HCT116 (cell line): ENCODE data around the gene OR13G1.

ENCODE experiments used
- CEBPB ChIP-seq: IDR thresholded peaks from 2 replicates; pipeline ENCODE4 v1.6.1; 2012; ENCODE audit warnings: low read depth
- CTCF ChIP-seq, 3 experiments: fragments of 200-600 bp in 1 of 3; sonication (generic) in 1 of 3; IDR thresholded peaks in 2 of 3; conservative IDR thresholded peaks in 1 of 3; 2 replicates each; pipeline ENCODE4 v1.5.1; 2012 to 2017; ENCODE audit warnings: low read depth in 2 of 3, low read length in 2 of 3, antibody characterized with exemption in 1 of 3, borderline replicate concordance in 1 of 3, control low read depth in 1 of 3, mild to moderate bottlenecking in 1 of 3, mixed read lengths in 1 of 3, mixed run types in 1 of 3, moderate library complexity in 1 of 3; ENCODE audit not compliant: insufficient read depth in 1 of 3
- EZH2 ChIP-seq: fragments of 200-600 bp; sonication (generic); IDR thresholded peaks from 2 replicates; pipeline ENCODE4 v1.6.1; 2017; ENCODE audit warnings: antibody characterized with exemption, mixed run types
- EZH2phosphoT487 ChIP-seq: fragments of 200-600 bp; IDR thresholded peaks from 2 replicates; pipeline ENCODE4 v1.6.1; 2018; ENCODE audit warnings: antibody characterized with exemption, borderline replicate concordance
- JUND ChIP-seq: IDR thresholded peaks from 2 replicates; pipeline ENCODE4 v1.6.1; 2012
- POLR2A ChIP-seq: IDR thresholded peaks from 2 replicates; pipeline ENCODE4 v1.7.0; 2011; ENCODE audit warnings: borderline replicate concordance; ENCODE audit not compliant: insufficient read depth, insufficient read length; ENCODE audit errors: extremely low read depth
- POLR2AphosphoS5 ChIP-seq: IDR thresholded peaks from 2 replicates; pipeline ENCODE4 v1.6.1; 2011; ENCODE audit warnings: mild to moderate bottlenecking, low read depth, low read length, moderate library complexity
- RAD21 ChIP-seq: IDR thresholded peaks from 2 replicates; pipeline ENCODE4 v1.6.1; 2012; ENCODE audit warnings: low read depth, mild to moderate bottlenecking
- REST ChIP-seq: IDR thresholded peaks from 2 replicates; pipeline ENCODE4 v1.6.1; 2012; ENCODE audit warnings: low read depth
- SIN3A ChIP-seq: IDR thresholded peaks from 2 replicates; pipeline ENCODE4 v1.6.1; 2012; ENCODE audit warnings: low read depth
- YY1 ChIP-seq: IDR thresholded peaks from 2 replicates; pipeline ENCODE4 v1.6.1; 2011; ENCODE audit warnings: low read length, low read depth, moderate library complexity, mild to moderate bottlenecking; ENCODE audit not compliant: insufficient replicate concordance; ENCODE audit errors: extremely low read depth
- ZFX ChIP-seq: fragments of 450-650 bp; IDR thresholded peaks from 2 replicates; pipeline ENCODE4 v1.6.1; 2017
- ZNF274 ChIP-seq: fragments of 200-500 bp; sonication (Bioruptor generic); IDR thresholded peaks from 2 replicates; pipeline ENCODE4 v1.6.1; 2014; ENCODE audit warnings: mild to moderate bottlenecking, low read depth, low read length, inconsistent platforms

GRCh38 chr1:247679639-247680038 is at the start of gene OR13G1:
- no peak for TF ChIP-seq CTCF (IDR thresholded peaks at IDR 0.05 in 2 of 3, conservative IDR thresholded peaks at IDR 0.05 in 1 of 3; ENCODE audit: borderline replicate concordance in 1 of 3, insufficient read depth in 1 of 3, low read depth in 2 of 3, low read length in 2 of 3)
- no peak for TF ChIP-seq ZNF274
- no peak for TF ChIP-seq YY1
- no peak for TF ChIP-seq ZFX
- TF ChIP-seq EZH2phosphoT487, result no peak
- TF ChIP-seq EZH2, result no peak
- no peak for TF ChIP-seq RAD21
- no peak for TF ChIP-seq POLR2A
- no peak for TF ChIP-seq POLR2AphosphoS5
- TF ChIP-seq SIN3A, result no peak
- no peak for TF ChIP-seq JUND
- no peak for TF ChIP-seq REST
- no peak for TF ChIP-seq CEBPB
